SK-N-MC (cell line): ENCODE measurements around the gene MCRIP1.

ENCODE experiments used
- EZH2 ChIP-seq: fragments of 200-600 bp; sonication (generic); IDR thresholded peaks from one replicate; pipeline ENCODE4 v1.6.1; 2017; ENCODE audit warnings: antibody characterized with exemption
- POLR2AphosphoS5 ChIP-seq: IDR thresholded peaks from 2 replicates; pipeline ENCODE4 v1.6.1; 2012; ENCODE audit warnings: mild to moderate bottlenecking, low read depth, low read length, borderline replicate concordance

DNA sequence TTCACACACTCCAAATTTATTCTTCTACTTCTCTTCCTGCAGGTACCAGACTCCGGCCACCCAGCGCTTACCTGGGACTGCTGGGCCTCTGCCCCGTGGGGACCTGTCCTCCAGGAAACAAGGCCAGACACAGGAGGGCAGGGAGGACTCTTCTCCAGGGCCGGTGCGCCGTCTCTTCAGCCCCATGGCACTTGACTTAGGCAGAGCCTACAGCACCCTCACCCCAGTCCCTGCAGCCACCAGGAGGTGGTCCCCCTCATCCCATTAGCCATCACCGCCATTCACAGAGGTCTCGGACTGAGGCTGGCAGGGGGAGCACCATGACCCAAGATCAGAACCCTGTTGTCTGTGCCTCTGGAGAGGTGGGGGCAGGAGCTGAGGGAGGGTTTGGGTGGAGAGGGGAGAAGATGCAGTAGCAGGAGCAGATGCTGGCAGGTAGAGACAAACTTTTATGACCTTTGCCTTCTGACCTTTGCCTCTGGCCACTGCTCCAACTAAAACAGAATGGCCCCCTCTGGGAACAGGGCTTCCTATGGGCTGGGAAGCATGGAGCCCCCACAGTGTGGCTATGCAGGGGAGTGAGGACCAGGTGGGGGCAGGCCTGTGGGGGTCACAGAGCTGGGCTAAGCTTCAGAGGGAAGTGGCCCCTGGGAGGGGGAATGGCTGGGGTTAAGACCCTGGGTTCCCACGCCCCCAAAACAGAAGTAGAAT, 30.9 kb downstream of the MCRIP1 start:
- no peak for TF ChIP-seq POLR2AphosphoS5
- no peak for TF ChIP-seq EZH2
